Small intestine (tissue), 7 donors: ENCODE results near the gene TMEM212. TPM values are rescaled to one million over a fixed set of nuclear protein-coding genes. Genes with fewer than 3 reads are reported as not detected.

ENCODE experiments used
- DNase-seq, 2 donors: peaks; one replicate each; pipeline versions ENCODE4 v3.0.0 to v3.0.0-alpha.2; 2013
- FAIRE-seq: peaks from 2 replicates; lab custom pipeline; 2012; peaks lifted over from hg19 to GRCh38; lab: Jason Lieb, UNC
- H3K27ac ChIP-seq, 3 donors: one replicate each; pipeline ENCODE4 v1.5.1; 2013; ENCODE audit warnings: low read length in 2 of 3, mild to moderate bottlenecking in 2 of 3, control low read depth in 1 of 3, inconsistent platforms in 1 of 3, low read depth in 1 of 3, moderate library complexity in 1 of 3
- H3K27me3 ChIP-seq, 3 donors: one replicate each; pipeline ENCODE4 v1.6.1; 2013; ENCODE audit warnings: low read length in 3 of 3, inconsistent platforms in 1 of 3; ENCODE audit not compliant: control insufficient read depth in 3 of 3, insufficient read depth in 3 of 3
- H3K36me3 ChIP-seq, 3 donors: one replicate each; pipeline ENCODE4 v1.6.1; 2013; ENCODE audit warnings: low read length in 3 of 3, inconsistent platforms in 1 of 3, low read depth in 1 of 3, mild to moderate bottlenecking in 1 of 3, moderate library complexity in 1 of 3; ENCODE audit not compliant: control insufficient read depth in 3 of 3, insufficient read depth in 2 of 3
- H3K4me1 ChIP-seq, 3 donors: one replicate each; pipeline ENCODE4 v1.6.1; 2013; ENCODE audit warnings: low read length in 2 of 3, inconsistent platforms in 1 of 3, low read depth in 1 of 3, mild to moderate bottlenecking in 1 of 3, moderate library complexity in 1 of 3; ENCODE audit not compliant: control insufficient read depth in 3 of 3, insufficient read depth in 2 of 3
- H3K4me3 ChIP-seq, 3 donors: one replicate each; pipeline ENCODE4 v1.5.1; 2013; ENCODE audit warnings: low read length in 3 of 3, control low read depth in 1 of 3, inconsistent platforms in 1 of 3, low read depth in 1 of 3, mild to moderate bottlenecking in 1 of 3, moderate library complexity in 1 of 3
- H3K9me3 ChIP-seq, 2 donors: one replicate each; pipeline ENCODE4 v1.6.1; 2013; ENCODE audit warnings: low read depth in 1 of 2, low read length in 1 of 2; ENCODE audit not compliant: control insufficient read depth in 2 of 2, insufficient read depth in 1 of 2
- WGBS, 3 donors: extraction: QIAGEN DNeasy Blood & Tissue Kit; methylation state at CpG; one replicate each; pipeline ENCODE4 v1.1.7; 2013; 5-methylcytosine and 5-hydroxymethylcytosine counted together
- polyA plus RNA-seq, 4 donors: library from polyadenylated mRNA; stranded (reverse) in 3 of 4; unstranded in 1 of 4; fragments of 200-250 nt in 3 of 4; fragments of 120-200 nt in 1 of 4; gene quantifications; one replicate each; pipeline versions ENCODE4 v1.2.1 to v1.2.3, GENCODE V29; 2013
- donor health status: healthy with polysubstance abuse.
- donor health status: control.
- donor health status: control.
- donor health status: Bipolar disorder and iron deficiency.
- donor health status: healthy.

TMEM212 gene
- polyA plus RNA-seq, 4 donors = not detected

DNA sequence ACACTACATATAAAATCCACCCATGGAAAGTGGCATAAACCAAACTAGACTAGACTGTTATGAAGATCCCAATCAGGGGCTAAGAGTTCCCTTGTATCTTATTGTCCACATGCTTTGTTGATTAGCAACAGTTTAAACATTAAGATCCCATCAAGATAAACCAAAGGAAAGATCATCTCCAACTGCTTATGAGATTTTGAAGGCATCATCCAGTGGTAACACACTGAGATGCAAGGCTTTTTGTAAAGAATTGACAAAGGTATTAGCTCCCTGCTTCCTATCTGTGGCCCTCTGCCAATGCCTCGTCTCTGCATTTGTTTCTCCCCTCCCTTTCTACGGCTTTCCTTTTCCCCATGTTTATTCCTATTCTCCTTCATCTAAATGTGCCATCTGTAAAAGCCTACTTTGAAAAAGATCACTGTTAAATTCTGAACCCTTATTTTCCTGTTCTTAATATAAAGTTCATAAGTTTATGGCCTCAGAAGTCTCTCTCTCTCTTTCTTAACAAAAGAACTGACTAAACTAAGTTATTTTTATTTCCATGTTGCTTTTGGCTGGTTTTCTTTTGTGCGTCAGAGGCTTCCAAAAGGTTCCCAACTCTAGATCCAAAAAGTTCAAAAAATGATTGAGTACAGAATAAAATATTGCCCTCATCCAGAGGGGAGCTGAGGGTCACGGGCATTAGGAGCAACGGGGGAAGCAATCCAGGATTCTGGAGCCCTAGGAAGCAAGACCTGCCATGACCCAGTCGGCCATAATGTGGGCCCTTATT lies 38.3 kb upstream of the TMEM212 start:
- H3K36me3 ChIP-seq = no peaks in the 10 kb centered on the region
- FAIRE-seq (no peak), DNase-seq (no peak)
- peaks cover 0 to 18% (median 5%) of the 10 kb centered on the region in 3 donors for H3K4me1 ChIP-seq
- H3K27ac ChIP-seq = peak overlapping the region in 1 of 3 donors; percentile 79
- no peaks in the 10 kb centered on the region for H3K27me3 ChIP-seq
- no peaks in the 10 kb centered on the region for H3K9me3 ChIP-seq
- WGBS, 3 donors = 58 to 76% (median 68%) methylated on average over 6 of the region's 6 CpGs
- H3K4me3 ChIP-seq = no peak overlapping the region

DNA sequence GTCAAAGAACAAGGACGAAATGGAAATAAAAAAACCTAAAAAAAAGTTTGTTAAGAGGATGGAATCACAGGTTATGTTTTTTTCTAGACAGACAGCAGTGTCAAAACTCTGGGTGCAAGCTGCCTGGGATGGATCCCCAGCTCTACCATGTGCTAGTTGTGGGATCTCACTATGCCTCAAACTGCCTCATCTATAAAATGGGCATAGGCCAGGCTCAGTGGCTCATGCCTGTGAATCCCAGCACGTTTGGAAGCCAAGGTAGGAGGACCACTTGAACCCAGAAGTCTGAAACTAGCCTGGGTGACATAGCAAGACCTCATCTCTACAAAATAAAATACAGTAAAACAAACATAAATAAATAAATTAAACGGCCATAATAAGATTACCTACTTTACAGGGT lies 37.5 kb upstream of the TMEM212 start:
- Histone ChIP-seq H3K36me3 (no peaks in the 10 kb centered on the region), H3K9me3 (no peaks in the 10 kb centered on the region), H3K27me3 (no peaks in the 10 kb centered on the region), H3K27ac (peak overlapping the region in 1 of 3 donors; percentile 79), H3K4me1 (peaks cover 0 to 20% (median 5%) of the 10 kb centered on the region in 3 donors), H3K4me3 (no peak overlapping the region)
- no peak for FAIRE-seq
- no peak for DNase-seq
- WGBS, 3 donors = 42 to 54% (median 50%) methylated on average over 3 of the region's 3 CpGs

DNA sequence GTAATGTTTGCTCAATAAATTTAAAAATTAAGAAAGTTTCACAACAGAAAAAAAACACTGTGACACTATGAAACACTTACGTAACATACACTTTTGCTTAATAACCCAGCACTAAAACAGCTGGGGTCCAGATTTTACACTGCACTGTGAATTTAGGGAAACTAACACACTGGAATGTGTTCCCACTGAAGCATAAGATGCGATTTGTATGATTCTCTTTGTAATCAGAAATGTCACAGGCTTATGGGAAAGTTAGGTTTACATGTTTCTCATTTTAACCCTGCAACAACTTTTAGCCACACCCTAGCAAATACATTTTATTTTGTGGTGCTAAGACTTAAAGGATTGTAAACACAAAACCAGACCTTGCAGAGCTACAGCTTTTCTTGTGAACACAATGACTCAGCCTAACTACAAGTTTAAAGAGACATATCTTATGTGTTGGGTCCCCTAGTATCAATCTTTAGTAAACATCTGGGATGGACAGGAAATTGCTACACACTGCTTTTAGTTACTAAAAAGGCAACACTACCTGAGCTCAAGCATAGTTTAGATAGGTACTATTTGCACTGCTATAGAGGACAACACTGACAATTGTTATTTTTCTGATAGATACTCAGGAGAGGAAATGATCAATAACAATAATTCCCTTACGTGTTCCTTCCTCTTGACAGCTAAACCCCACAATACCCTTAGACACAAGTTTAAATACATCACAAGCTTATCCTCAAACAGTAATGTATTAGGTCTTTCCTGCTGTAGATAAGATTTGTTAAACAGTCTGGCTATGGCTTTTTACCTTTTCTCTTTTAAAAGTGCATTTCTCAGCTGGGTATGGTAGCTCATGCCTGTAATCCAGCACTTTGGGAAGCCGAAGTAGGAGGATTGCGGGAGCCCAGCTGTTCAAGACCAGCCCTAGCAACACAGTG lies 36.7 kb upstream of the TMEM212 start:
- 48 to 79% (median 67%) methylated on average over 5 of the region's 5 CpGs for WGBS, 3 donors
- no peaks in the 10 kb centered on the region for H3K9me3 ChIP-seq
- no peaks in the 10 kb centered on the region for H3K36me3 ChIP-seq
- peak overlapping the region in 1 of 3 donors; percentile 77 for H3K27ac ChIP-seq
- no peak for FAIRE-seq
- H3K27me3 ChIP-seq = no peaks in the 10 kb centered on the region
- peak in 1 of 2 donors; percentile 32 for DNase-seq
- peaks cover 0 to 28% (median 5%) of the 10 kb centered on the region in 3 donors for H3K4me1 ChIP-seq
- no peak overlapping the region for H3K4me3 ChIP-seq

DNA sequence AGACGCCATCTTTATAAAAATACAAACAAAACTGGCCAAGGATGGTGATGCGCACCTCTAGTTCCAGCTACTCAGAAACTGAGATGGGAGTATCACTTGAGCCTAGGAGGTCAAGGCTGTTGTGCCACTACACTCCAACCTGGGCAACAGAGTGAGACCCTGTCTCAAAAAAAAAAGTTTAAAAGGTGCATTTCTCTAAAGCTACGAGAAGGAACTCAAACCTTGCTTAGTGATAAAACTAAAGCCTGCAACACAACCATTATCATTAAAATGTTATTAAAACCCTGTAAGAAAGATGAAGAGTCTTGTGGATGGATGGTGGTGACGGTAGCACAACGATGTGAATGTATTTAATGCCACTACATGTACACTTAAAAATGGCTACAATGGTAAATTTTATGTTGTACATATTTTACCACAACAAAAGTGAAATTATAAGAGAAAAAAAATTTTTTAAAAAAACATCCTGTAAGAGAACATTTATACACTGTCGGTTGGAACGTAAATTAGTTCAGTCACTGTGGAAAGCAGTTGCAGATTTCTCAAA lies 35.9 kb upstream of the TMEM212 start:
- 89 to 94% (median 94%) methylated on average over 7 of the region's 7 CpGs for WGBS, 3 donors

DNA sequence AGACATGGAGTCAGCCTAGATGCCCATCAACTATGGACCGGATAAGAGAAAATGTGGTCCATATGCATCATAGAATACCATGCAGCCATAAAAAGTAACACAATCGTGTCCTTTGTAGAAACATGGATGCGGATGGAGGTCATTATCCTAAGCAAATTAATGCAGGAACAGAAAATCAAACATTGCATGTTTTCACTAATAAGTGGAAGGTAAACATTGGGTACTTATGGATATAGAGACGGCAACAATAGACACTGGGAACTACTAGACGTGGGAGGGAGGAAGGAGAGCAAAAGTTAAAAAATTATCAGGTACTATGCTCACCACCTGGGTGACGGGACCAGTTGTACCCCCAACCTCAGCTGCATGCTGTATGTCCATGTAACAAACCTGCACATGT lies 35.3 kb upstream of the TMEM212 start:
- no peak overlapping the region for H3K4me3 ChIP-seq
- H3K9me3 ChIP-seq = no peaks in the 10 kb centered on the region
- no peaks in the 10 kb centered on the region for H3K36me3 ChIP-seq
- H3K27me3 ChIP-seq = no peaks in the 10 kb centered on the region
- FAIRE-seq (no peak), DNase-seq (no peak)
- H3K4me1 ChIP-seq = peaks cover 0 to 20% (median 3%) of the 10 kb centered on the region in 3 donors
- WGBS, 3 donors = 94 to 96% (median 94%) methylated on average over 6 of the region's 6 CpGs
- no peak overlapping the region for H3K27ac ChIP-seq

More for the DNA sequence above, 35.9 kb upstream of the TMEM212 start:
- FAIRE-seq = no peak
- Histone ChIP-seq H3K4me3 (no peak overlapping the region), H3K4me1 (peaks cover 0 to 26% (median 5%) of the 10 kb centered on the region in 3 donors), H3K27ac (peak overlapping the region in 1 of 3 donors; percentile 77), H3K27me3 (no peaks in the 10 kb centered on the region), H3K9me3 (no peaks in the 10 kb centered on the region), H3K36me3 (no peaks in the 10 kb centered on the region)
- DNase-seq = no peak

DNA sequence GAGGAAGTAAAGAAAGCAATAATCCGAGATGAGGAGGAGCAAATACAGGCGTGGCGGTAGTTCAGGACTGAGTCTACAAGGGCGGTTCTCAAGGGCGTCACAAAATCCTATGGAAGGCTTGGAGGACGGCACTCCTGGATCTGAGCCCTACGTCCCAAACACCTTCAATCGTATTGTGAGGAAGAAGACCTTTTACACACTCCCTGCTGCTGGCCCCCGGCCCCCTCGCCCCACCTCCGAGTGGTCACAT lies 33.6 kb upstream of the TMEM212 start:
- Histone ChIP-seq H3K4me1 (peaks cover 0 to 20% (median 3%) of the 10 kb centered on the region in 3 donors), H3K36me3 (no peaks in the 10 kb centered on the region), H3K9me3 (no peaks in the 10 kb centered on the region), H3K27ac (peak overlapping the region; percentile 60 to 92 (median 91)), H3K4me3 (peak overlapping the region; percentile 60 to 85 (median 71)), H3K27me3 (no peaks in the 10 kb centered on the region)
- DNase-seq (peak; percentile 82 to 84), FAIRE-seq (no peak)
- 2 to 4% (median 2%) methylated on average over 11 of the region's 11 CpGs for WGBS, 3 donors

DNA sequence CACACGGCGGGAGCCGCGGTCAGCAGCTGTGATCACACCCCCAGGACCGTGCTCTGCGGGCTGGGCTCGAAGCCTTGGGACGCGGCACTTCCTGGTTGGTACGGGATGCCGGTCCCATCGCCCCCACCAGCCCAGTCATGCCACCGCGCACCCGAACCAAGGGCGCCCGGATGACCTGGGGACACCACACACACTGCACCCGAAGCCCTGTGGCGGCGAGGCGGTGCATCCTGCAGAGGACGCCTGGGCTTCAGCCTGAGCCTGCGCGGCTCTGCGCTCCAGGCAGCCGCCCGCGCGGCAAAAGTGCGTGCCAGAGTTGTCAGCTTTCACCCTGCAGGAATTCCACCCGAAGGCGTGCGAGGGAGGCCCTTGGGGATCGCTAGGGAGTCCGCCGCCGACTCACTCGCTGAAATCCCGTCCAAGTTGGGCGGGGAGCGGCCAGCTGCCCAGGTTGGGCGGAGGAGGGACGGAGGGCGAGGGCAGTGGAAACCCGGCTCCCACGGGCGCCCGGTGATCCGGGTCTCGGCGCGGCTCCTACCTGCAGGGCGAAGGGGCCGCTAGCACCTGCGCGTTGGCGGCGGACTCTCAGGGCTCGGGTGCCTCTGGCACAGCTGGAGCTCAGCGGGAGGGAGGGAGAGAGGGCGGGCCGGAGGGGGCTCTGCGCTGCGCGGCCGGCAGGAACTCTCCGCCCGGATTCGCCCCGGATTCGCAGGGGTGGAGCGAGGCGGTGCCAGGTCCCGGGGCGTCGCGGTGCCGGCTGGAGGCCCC lies 33.1 kb upstream of the TMEM212 start, which contains the start of gene PLD1:
TSS of gene PLD1 (minus strand) at position 623 of the 768 bp plus-strand sequence. CDS start 72,432 bp downstream, outside the sequence.
- H3K4me3 ChIP-seq = peak within 1 kb of the TSS; percentile 60 to 85 (median 71)
- H3K36me3 ChIP-seq = no peaks in the 10 kb centered on the region
- H3K27me3 ChIP-seq = no peaks in the 10 kb centered on the region
- no peak for FAIRE-seq
- peak; percentile 81 to 93 for DNase-seq
- H3K9me3 ChIP-seq = no peaks in the 10 kb centered on the region
- H3K27ac ChIP-seq = peak within 1 kb of the TSS; percentile 60 to 92 (median 91)
- H3K4me1 ChIP-seq = peaks cover 0 to 20% (median 3%) of the 10 kb centered on the region in 3 donors
- WGBS, 3 donors = 1% methylated on average over 60 to 78 of the region's 78 CpGs
